Prostate gland (tissue), 2 donors: Measurements from ENCODE around the gene XPNPEP2. TPM values are rescaled to one million over a fixed set of nuclear protein-coding genes. Genes with fewer than 3 reads are reported as not detected.

Experiments
- DNase-seq: peaks from one replicate; pipeline ENCODE4 v3.0.0-alpha.2; 2019; ENCODE audit warnings: low spot score
- H3K27ac ChIP-seq, 2 donors: fragments of 200-600 bp; sonication (generic); 2 replicates each; pipeline ENCODE4 v1.5.1; 2017 to 2019
- H3K27me3 ChIP-seq: fragments of 200-600 bp; sonication (generic); replicated peaks from 2 replicates; pipeline ENCODE4 v1.5.1; 2019; ENCODE audit not compliant: insufficient read depth
- H3K36me3 ChIP-seq, 2 donors: fragments of 200-600 bp; sonication (generic); 1 replicate in 1 of 2; 2 replicates in 1 of 2; pipeline versions ENCODE4 v1.5.1 to v1.8.1; 2017 to 2019
- H3K4me1 ChIP-seq: fragments of 200-600 bp; sonication (generic); replicated peaks from 2 replicates; pipeline ENCODE4 v1.5.1; 2019
- H3K4me3 ChIP-seq, 2 donors: fragments of 200-600 bp; sonication (generic); 2 replicates each; pipeline ENCODE4 v1.5.1; 2017 to 2019
- H3K9me3 ChIP-seq: fragments of 200-600 bp; sonication (generic); 2 replicates; pipeline ENCODE4 v1.5.1; 2017
- CTCF ChIP-seq, 4 experiments: fragments of 200-600 bp in 2 of 4; fragments of 450-650 bp in 2 of 4; sonication (generic) in 2 of 4; IDR thresholded peaks; 1 replicate in 3 of 4; 2 replicates in 1 of 4; pipeline ENCODE4 v1.5.1; 2016 to 2019; ENCODE audit warnings: antibody characterized with exemption in 4 of 4, mild to moderate bottlenecking in 2 of 4, moderate library complexity in 2 of 4
- POLR2A ChIP-seq: fragments of 450-650 bp; IDR thresholded peaks from one replicate; pipeline ENCODE4 v1.6.1; 2016; ENCODE audit warnings: antibody characterized with exemption, mild to moderate bottlenecking
- POLR2AphosphoS5 ChIP-seq: sonication (generic); formaldehyde crosslinking; IDR thresholded peaks from one replicate; pipeline ENCODE4 v1.6.1; 2017; ENCODE audit warnings: antibody characterized with exemption
- WGBS: methylation state at CpG from one replicate; pipeline ENCODE4 v1.1.5; 2018; 5-methylcytosine and 5-hydroxymethylcytosine counted together
- intact Hi-C: fragments of 100-400 bp; cut with DNase I; formaldehyde crosslinking; loops from one replicate; pipeline ENCODE4 v1.14.2; 2022
- total RNA-seq, 2 donors: library from RNA; depleted of rRNA; stranded (reverse); fragments of >200 nt; gene quantifications; one replicate each; pipeline ENCODE4 v1.1.0, GENCODE V29; 2016

XPNPEP2 gene
- total RNA-seq, 2 donors from 2014 or later, result 0.14 TPM; not detected in 1

GRCh38 chrX:129723511-129723910 lies 15.3 kb upstream of the XPNPEP2 start:
- Histone ChIP-seq H3K4me3 (no peak overlapping the region), H3K9me3 (no peaks in the 10 kb centered on the region), H3K27me3 (no peaks in the 10 kb centered on the region), H3K27ac (no peak overlapping the region), H3K4me1 (no peaks in the 10 kb centered on the region), H3K36me3 (no peaks in the 10 kb centered on the region)
- TF ChIP-seq CTCF (IDR thresholded peaks at IDR 0.05), result no peak
- no peak for TF ChIP-seq POLR2A
- no peak for TF ChIP-seq POLR2AphosphoS5
- intact Hi-C loops, result loop anchor here (5.0 kb wide), 1 partner anchor 116 kb away; no protein-coding TSS in a partner anchor
- DNase-seq, result no peak
- WGBS, result 67% methylated on average over 4 of the region's 4 CpGs

GRCh38 chrX:129724754-129725153 lies 14.0 kb upstream of the XPNPEP2 start:
- H3K27me3 ChIP-seq, result no peaks in the 10 kb centered on the region
- intact Hi-C loops, result loop anchor here (5.0 kb wide), 2 partner anchors 87 to 117 kb away; no protein-coding TSS in a partner anchor
- H3K9me3 ChIP-seq, result no peaks in the 10 kb centered on the region
- TF ChIP-seq CTCF (IDR thresholded peaks at IDR 0.05), result no peak
- no peaks in the 10 kb centered on the region for H3K4me1 ChIP-seq
- no peak for DNase-seq
- no peaks in the 10 kb centered on the region for H3K36me3 ChIP-seq
- no peak overlapping the region for H3K4me3 ChIP-seq
- WGBS, result 82% methylated on average over 4 of the region's 4 CpGs
- no peak overlapping the region for H3K27ac ChIP-seq

- H3K27me3 ChIP-seq, result no peaks in the 10 kb centered on the region
- H3K9me3 ChIP-seq, result no peaks in the 10 kb centered on the region
- TF ChIP-seq CTCF (IDR thresholded peaks at IDR 0.05) (peak in 3 of 4 experiments; percentile 40 to 73 (median 73)), POLR2A (no peak), POLR2AphosphoS5 (no peak)
- H3K4me1 ChIP-seq, result no peaks in the 10 kb centered on the region
- no peak overlapping the region for H3K27ac ChIP-seq
- DNase-seq, result peak; percentile 35
- no peaks in the 10 kb centered on the region for H3K36me3 ChIP-seq
- intact Hi-C loops, result loop anchor here (5.0 kb wide), 1 partner anchor 89 kb away; no protein-coding TSS in a partner anchor
- H3K4me3 ChIP-seq, result no peak overlapping the region
- WGBS, result 50% methylated on average over 4 of the region's 4 CpGs
Observed at GRCh38 chrX:129726307-129727111, 12.3 kb upstream of the XPNPEP2 start.

GRCh38 chrX:129728061-129728460 lies 10.7 kb upstream of the XPNPEP2 start:
- Histone ChIP-seq H3K36me3 (no peaks in the 10 kb centered on the region), H3K9me3 (no peaks in the 10 kb centered on the region), H3K4me3 (no peak overlapping the region), H3K27ac (no peak overlapping the region), H3K27me3 (no peaks in the 10 kb centered on the region), H3K4me1 (no peaks in the 10 kb centered on the region)
- no peak for DNase-seq
- TF ChIP-seq POLR2AphosphoS5 (no peak), CTCF (IDR thresholded peaks at IDR 0.05) (no peak), POLR2A (no peak)
- intact Hi-C loops, result loop anchor here (5.0 kb wide), 1 partner anchor 91 kb away; no protein-coding TSS in a partner anchor
- WGBS, result 92% methylated on average over 4 of the region's 4 CpGs

- no peak for DNase-seq
- Histone ChIP-seq H3K9me3 (no peaks in the 10 kb centered on the region), H3K27ac (no peak overlapping the region), H3K4me1 (no peaks in the 10 kb centered on the region), H3K36me3 (no peaks in the 10 kb centered on the region), H3K27me3 (no peaks in the 10 kb centered on the region), H3K4me3 (no peak overlapping the region)
- intact Hi-C loops, result no loop called here
- TF ChIP-seq POLR2AphosphoS5 (no peak), POLR2A (no peak), CTCF (IDR thresholded peaks at IDR 0.05) (no peak)
- 85% methylated on average over 2 of the region's 2 CpGs for WGBS
Observed at GRCh38 chrX:129731228-129731627, 7.6 kb upstream of the XPNPEP2 start.
